Measurements from ENCODE around the gene BCAR3.

DNA sequence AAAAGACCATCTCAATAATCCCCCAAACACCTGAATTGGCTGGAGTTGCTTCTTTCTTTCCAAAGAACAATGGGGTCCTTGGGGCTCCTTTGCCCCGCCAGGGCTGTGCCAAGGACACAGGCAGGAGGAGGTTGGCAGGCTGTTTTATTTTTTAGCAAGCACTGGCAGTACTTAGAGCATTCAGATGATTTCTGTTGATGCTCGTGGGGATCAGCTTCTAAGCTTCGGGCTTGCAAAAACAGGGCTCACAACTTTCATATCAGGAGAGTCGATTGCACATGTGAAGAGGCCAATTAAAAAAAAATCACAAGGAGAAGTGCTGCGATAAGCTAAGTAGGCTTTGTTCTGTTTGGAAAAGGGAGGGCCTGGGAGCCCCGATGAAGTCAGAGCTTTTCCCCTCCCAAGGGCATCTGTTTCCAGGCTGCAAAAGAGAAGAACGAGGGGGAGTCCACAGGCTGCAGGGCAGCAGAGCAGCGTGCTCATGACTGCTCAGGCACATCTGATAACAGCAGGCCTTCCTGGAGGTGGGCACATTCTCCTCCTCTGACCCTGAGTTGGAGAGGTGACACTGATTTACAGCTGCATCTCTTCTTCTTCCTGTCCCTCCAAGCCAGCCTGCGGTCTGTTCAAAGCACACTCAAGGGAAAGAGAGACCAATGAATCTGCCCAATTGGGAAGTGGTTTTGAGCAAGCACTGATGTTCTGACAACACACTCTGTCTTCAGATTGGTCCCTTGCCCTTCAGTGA lies 27.3 kb upstream of the BCAR3 start:
- TF ChIP-seq, protein P1, sequence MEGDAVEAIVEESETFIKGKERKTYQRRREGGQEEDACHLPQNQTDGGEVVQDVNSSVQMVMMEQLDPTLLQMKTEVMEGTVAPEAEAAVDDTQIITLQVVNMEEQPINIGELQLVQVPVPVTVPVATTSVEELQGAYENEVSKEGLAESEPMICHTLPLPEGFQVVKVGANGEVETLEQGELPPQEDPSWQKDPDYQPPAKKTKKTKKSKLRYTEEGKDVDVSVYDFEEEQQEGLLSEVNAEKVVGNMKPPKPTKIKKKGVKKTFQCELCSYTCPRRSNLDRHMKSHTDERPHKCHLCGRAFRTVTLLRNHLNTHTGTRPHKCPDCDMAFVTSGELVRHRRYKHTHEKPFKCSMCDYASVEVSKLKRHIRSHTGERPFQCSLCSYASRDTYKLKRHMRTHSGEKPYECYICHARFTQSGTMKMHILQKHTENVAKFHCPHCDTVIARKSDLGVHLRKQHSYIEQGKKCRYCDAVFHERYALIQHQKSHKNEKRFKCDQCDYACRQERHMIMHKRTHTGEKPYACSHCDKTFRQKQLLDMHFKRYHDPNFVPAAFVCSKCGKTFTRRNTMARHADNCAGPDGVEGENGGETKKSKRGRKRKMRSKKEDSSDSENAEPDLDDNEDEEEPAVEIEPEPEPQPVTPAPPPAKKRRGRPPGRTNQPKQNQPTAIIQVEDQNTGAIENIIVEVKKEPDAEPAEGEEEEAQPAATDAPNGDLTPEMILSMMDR (IDR thresholded peaks at IDR 0.05) = no peak
- TF ChIP-seq ZFX (IDR thresholded peaks at IDR 0.05; ENCODE audit: borderline replicate concordance) = no peak

All from 22Rv1 (cell line).